Mucosa of descending colon (tissue), 3 donors: ENCODE data around the gene SKOR2. TPM values are rescaled to one million over a fixed set of nuclear protein-coding genes. Genes with fewer than 3 reads are reported as not detected.

Experiments
- ATAC-seq: fragments of 200-7000 bp; cut with Tn5 transposase; one replicate; pipeline ENCODE4 v1.9.1; 2020; ENCODE audit warnings: mild to moderate bottlenecking, moderate library complexity
- DNase-seq, 3 donors: peaks; one replicate each; pipeline ENCODE4 v3.0.0-alpha.2; 2020
- H3K36me3 ChIP-seq: fragments of 200-600 bp; one replicate; pipeline ENCODE4 v1.8.0; 2021; ENCODE audit warnings: low read depth, mild to moderate bottlenecking
- H3K4me1 ChIP-seq: fragments of 200-600 bp; one replicate; pipeline ENCODE4 v1.8.0; 2021; ENCODE audit warnings: low read depth, mild to moderate bottlenecking
- H3K4me3 ChIP-seq: fragments of 200-600 bp; one replicate; pipeline ENCODE4 v1.8.0; 2021; ENCODE audit warnings: mild to moderate bottlenecking
- H3K9me3 ChIP-seq: fragments of 200-600 bp; one replicate; pipeline ENCODE4 v1.8.0; 2021; ENCODE audit warnings: mild to moderate bottlenecking
- CTCF ChIP-seq: fragments of 200-600 bp; IDR thresholded peaks from one replicate; pipeline ENCODE4 v1.8.0; 2022; ENCODE audit warnings: antibody characterized with exemption, mild to moderate bottlenecking
- intact Hi-C, 2 donors: fragments of 100-400 bp; cut with DNase I in 1 of 2; cut with micrococcal nuclease in 1 of 2; formaldehyde crosslinking; loops; one replicate each; pipeline versions ENCODE4 v1.11.0 to v1.11.1; 2022; cut with DNase I, micrococcal nuclease
- total RNA-seq, 3 donors: library from RNA; stranded (reverse); fragmentation: NEBNext Ultra II Directional in 2 of 3; extraction: Animal tissue kit (Norgen Biotek cat#: 25700) in 2 of 3; gene quantifications; one replicate each; pipeline versions ENCODE4 v1.2.1 to v1.2.4, GENCODE V29; 2021 to 2023
- donor health status: DM: no; HTN: no; CAD: no; lungs with moderate emphysema.
- donor health status: DM: no; HTN: no; CAD: no.
- donor health status: DM: no; HTN: yes; CAD: no.

The SKOR2 gene
- total RNA-seq, 3 donors from 2014 or later = not detected

- TF ChIP-seq CTCF = no peak
- intact Hi-C loops = no loop called here
- DNase-seq (no peak), ATAC-seq (no peak)
- Histone ChIP-seq H3K36me3 (no peaks in the 10 kb centered on the region), H3K9me3 (no peaks in the 10 kb centered on the region), H3K4me1 (no peaks in the 10 kb centered on the region), H3K4me3 (no peak overlapping the region)
These were observed 1.7 kb upstream of the SKOR2 start for GRCh38 chr18:47253101-47253654.

- Histone ChIP-seq H3K4me1 (no peaks in the 10 kb centered on the region), H3K36me3 (no peaks in the 10 kb centered on the region), H3K4me3 (no peak overlapping the region), H3K9me3 (no peaks in the 10 kb centered on the region)
- intact Hi-C loops = no loop called here
- no peak for DNase-seq
- ATAC-seq = no peak
- TF ChIP-seq CTCF = no peak
These were observed 941 bp downstream of the SKOR2 start for GRCh38 chr18:47250391-47251046.

GRCh38 chr18:47249314-47249981 is 2.0 kb downstream of the SKOR2 start:
- DNase-seq (no peak), ATAC-seq (no peak)
- Histone ChIP-seq H3K4me1 (no peaks in the 10 kb centered on the region), H3K36me3 (no peaks in the 10 kb centered on the region), H3K4me3 (no peak overlapping the region), H3K9me3 (no peaks in the 10 kb centered on the region)
- intact Hi-C loops = no loop called here
- TF ChIP-seq CTCF = no peak

- intact Hi-C loops = no loop called here
- Histone ChIP-seq H3K36me3 (no peaks in the 10 kb centered on the region), H3K4me3 (no peak overlapping the region), H3K9me3 (no peaks in the 10 kb centered on the region), H3K4me1 (no peaks in the 10 kb centered on the region)
- no peak for TF ChIP-seq CTCF
- ATAC-seq (no peak), DNase-seq (no peak)
These were observed 2.7 kb downstream of the SKOR2 start for GRCh38 chr18:47248604-47249313.

GRCh38 chr18:47248115-47248603 is 3.3 kb downstream of the SKOR2 start:
- no peak overlapping the region for H3K4me3 ChIP-seq
- no peaks in the 10 kb centered on the region for H3K9me3 ChIP-seq
- DNase-seq = no peak
- H3K4me1 ChIP-seq = no peaks in the 10 kb centered on the region
- no peaks in the 10 kb centered on the region for H3K36me3 ChIP-seq
- no peak for TF ChIP-seq CTCF
- ATAC-seq = no peak
- intact Hi-C loops = no loop called here
